K562 (cell line): ENCODE results near the gene TADA2A. TPM values are rescaled to one million over a fixed set of nuclear protein-coding genes. Genes with fewer than 3 reads are reported as not detected.
A peak's percentile ranks its signal among the peaks of the same experiment; 100 is the strongest.

Source experiments
- ESRRA ChIP-seq: fragments of 450-650 bp; IDR thresholded peaks from 2 replicates; pipeline ENCODE4 v1.6.1; 2014; ENCODE audit warnings: low read depth, mild to moderate bottlenecking, moderate library complexity, borderline replicate concordance
- FOXJ2 ChIP-seq: fragments of 200-800 bp; sonication (Bioruptor generic); IDR thresholded peaks from 2 replicates; pipeline ENCODE4 v1.6.1; 2016; ENCODE audit warnings: missing genetic modification characterization, missing compliant biosample characterization
- FOXK1 ChIP-seq: sonication (generic); formaldehyde crosslinking; IDR thresholded peaks from 2 replicates; pipeline ENCODE4 v1.8.0; 2022; ENCODE audit warnings: missing genetic modification reagents, mild to moderate bottlenecking, borderline replicate concordance
- GATA2 ChIP-seq: sonication (generic); formaldehyde crosslinking; IDR thresholded peaks from 2 replicates; pipeline ENCODE4 v1.4.0; 2020; ENCODE audit warnings: mild to moderate bottlenecking, missing genetic modification reagents
- HNRNPLL ChIP-seq: fragments of 200-400 bp; formaldehyde crosslinking; IDR thresholded peaks from 2 replicates; pipeline ENCODE4 v1.6.1; 2017; ENCODE audit warnings: low read length, low read depth, mild to moderate bottlenecking; ENCODE audit not compliant: poor library complexity, severe bottlenecking
- MCM5 ChIP-seq: fragments of 450-650 bp; IDR thresholded peaks from 2 replicates; pipeline ENCODE4 v1.6.1; 2016; ENCODE audit warnings: low read depth
- POU5F1 ChIP-seq: fragments of 150-350 bp; IDR thresholded peaks from 2 replicates; pipeline ENCODE4 v1.6.1; 2014; ENCODE audit warnings: borderline replicate concordance, low read length, low read depth, mild to moderate bottlenecking; ENCODE audit not compliant: partially characterized antibody
- TAF7 ChIP-seq: fragments of 450-650 bp; IDR thresholded peaks from 2 replicates; pipeline ENCODE4 v1.6.1; 2016; ENCODE audit warnings: missing genetic modification characterization, missing compliant biosample characterization
- ZNF124 ChIP-seq: sonication (generic); formaldehyde crosslinking; IDR thresholded peaks from 2 replicates; pipeline ENCODE4 v1.8.1; 2022; ENCODE audit warnings: missing genetic modification reagents
- ZNF324 ChIP-seq: fragments of 250-450 bp; sonication (Bioruptor Pico); IDR thresholded peaks from 2 replicates; pipeline ENCODE4 v1.4.0; 2020; ENCODE audit warnings: mild to moderate bottlenecking
- ZNF551 ChIP-seq: fragments of 250-450 bp; sonication (Bioruptor Pico); IDR thresholded peaks from 2 replicates; pipeline ENCODE4 v1.5.0; 2021; ENCODE audit warnings: mild to moderate bottlenecking, moderate library complexity
- ZNF561 ChIP-seq: fragments of 450-650 bp; formaldehyde crosslinking; conservative IDR thresholded peaks from 2 replicates; pipeline ENCODE4 v1.4.0; 2020; ENCODE audit warnings: mild to moderate bottlenecking, moderate library complexity
- polyA plus RNA-seq, 8 experiments: library from polyadenylated mRNA; depleted of rRNA in 4 of 8; stranded (reverse) in 5 of 8; unstranded in 3 of 8; fragments of >200 nt; fragmentation: Nextera tagmentation in 2 of 8; fragmentation: Illumina TruSeq in 1 of 8; extraction: Ambion mirVana in 2 of 8; extraction: Trizol in 1 of 8; gene quantifications; 2 replicates each; pipeline versions ENCODE4 v1.2.1 to v1.2.3, GENCODE V29; 2011 to 2014; ENCODE audit warnings: inconsistent platforms in 1 of 8, missing spikeins in 1 of 8
- total RNA-seq, 7 experiments: library from RNA; depleted of rRNA in 6 of 7; stranded (reverse); fragments of >200 nt in 6 of 7; fragmentation: Illumina TruSeq in 2 of 7; extraction: Trizol in 2 of 7; gene quantifications; 2 replicates each; pipeline versions ENCODE4 v1.2.1 to v1.2.3, GENCODE V29; 2011 to 2021; ENCODE audit warnings: low replicate concordance in 1 of 7
- TF ChIP-seq, protein P1 (sequence below): fragments of 200-800 bp; sonication (Bioruptor generic); IDR thresholded peaks from 2 replicates; pipeline ENCODE4 v1.6.1; 2017; ENCODE audit warnings: missing genetic modification characterization, missing compliant biosample characterization
- TF ChIP-seq, protein P2 (sequence below): fragments of 450-650 bp; formaldehyde crosslinking; IDR thresholded peaks from 2 replicates; pipeline ENCODE4 v1.4.0; 2020; ENCODE audit warnings: mild to moderate bottlenecking, mixed read lengths
- TF ChIP-seq, protein P3 (sequence below): IDR thresholded peaks from 2 replicates; pipeline ENCODE4 v1.6.1; 2012; ENCODE audit warnings: low read depth, low read length, improper control_type of control experiment, borderline replicate concordance
- TF ChIP-seq, protein P4 (sequence below): sonication (generic); formaldehyde crosslinking; IDR thresholded peaks from 2 replicates; pipeline ENCODE4 v1.8.0; 2022; ENCODE audit warnings: missing genetic modification reagents, mild to moderate bottlenecking, borderline replicate concordance

Gene TADA2A
- total and polyA plus RNA-seq, 9 of the 15 experiments (the other 6 are each of a cell fraction or from before 2014, with no cell fraction given), result 13.8 to 37.7 (median 25.0) TPM

GRCh38 chr17:37358830-37359681, 47.6 kb upstream of the TADA2A start (continued):
- TF ChIP-seq ZNF561 (CRISPR knock-in tag) (no peak), FOXK1 (CRISPR knock-in tag) (no peak), MCM5 (no peak), GATA2 (no peak), FOXJ2 (no peak), ZNF551 (CRISPR knock-in tag) (no peak), POU5F1 (no peak), ZNF324 (CRISPR knock-in tag) (no peak), HNRNPLL (no peak), ESRRA (peak; percentile 81), ZNF124 (CRISPR knock-in tag) (no peak), TAF7 (no peak)
- TF ChIP-seq, protein P1, sequence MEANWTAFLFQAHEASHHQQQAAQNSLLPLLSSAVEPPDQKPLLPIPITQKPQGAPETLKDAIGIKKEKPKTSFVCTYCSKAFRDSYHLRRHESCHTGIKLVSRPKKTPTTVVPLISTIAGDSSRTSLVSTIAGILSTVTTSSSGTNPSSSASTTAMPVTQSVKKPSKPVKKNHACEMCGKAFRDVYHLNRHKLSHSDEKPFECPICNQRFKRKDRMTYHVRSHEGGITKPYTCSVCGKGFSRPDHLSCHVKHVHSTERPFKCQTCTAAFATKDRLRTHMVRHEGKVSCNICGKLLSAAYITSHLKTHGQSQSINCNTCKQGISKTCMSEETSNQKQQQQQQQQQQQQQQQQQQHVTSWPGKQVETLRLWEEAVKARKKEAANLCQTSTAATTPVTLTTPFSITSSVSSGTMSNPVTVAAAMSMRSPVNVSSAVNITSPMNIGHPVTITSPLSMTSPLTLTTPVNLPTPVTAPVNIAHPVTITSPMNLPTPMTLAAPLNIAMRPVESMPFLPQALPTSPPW (CRISPR knock-in tag), result peak; percentile 94
- TF ChIP-seq, protein P2, sequence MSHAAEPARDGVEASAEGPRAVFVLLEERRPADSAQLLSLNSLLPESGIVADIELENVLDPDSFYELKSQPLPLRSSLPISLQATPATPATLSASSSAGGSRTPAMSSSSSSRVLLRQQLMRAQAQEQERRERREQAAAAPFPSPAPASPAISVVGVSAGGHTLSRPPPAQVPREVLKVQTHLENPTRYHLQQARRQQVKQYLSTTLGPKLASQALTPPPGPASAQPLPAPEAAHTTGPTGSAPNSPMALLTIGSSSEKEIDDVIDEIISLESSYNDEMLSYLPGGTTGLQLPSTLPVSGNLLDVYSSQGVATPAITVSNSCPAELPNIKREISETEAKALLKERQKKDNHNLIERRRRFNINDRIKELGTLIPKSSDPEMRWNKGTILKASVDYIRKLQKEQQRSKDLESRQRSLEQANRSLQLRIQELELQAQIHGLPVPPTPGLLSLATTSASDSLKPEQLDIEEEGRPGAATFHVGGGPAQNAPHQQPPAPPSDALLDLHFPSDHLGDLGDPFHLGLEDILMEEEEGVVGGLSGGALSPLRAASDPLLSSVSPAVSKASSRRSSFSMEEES (CRISPR knock-in tag), result no peak
- TF ChIP-seq, protein P3, sequence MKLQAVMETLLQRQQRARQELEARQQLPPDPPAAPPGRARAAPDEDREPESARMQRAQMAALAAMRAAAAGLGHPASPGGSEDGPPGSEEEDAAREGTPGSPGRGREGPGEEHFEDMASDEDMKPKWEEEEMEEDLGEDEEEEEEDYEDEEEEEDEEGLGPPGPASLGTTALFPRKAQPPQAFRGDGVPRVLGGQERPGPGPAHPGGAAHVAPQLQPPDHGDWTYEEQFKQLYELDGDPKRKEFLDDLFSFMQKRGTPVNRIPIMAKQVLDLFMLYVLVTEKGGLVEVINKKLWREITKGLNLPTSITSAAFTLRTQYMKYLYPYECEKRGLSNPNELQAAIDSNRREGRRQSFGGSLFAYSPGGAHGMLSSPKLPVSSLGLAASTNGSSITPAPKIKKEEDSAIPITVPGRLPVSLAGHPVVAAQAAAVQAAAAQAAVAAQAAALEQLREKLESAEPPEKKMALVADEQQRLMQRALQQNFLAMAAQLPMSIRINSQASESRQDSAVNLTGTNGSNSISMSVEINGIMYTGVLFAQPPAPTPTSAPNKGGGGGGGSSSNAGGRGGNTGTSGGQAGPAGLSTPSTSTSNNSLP, result no peak
- TF ChIP-seq, protein P4, sequence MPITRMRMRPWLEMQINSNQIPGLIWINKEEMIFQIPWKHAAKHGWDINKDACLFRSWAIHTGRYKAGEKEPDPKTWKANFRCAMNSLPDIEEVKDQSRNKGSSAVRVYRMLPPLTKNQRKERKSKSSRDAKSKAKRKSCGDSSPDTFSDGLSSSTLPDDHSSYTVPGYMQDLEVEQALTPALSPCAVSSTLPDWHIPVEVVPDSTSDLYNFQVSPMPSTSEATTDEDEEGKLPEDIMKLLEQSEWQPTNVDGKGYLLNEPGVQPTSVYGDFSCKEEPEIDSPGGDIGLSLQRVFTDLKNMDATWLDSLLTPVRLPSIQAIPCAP (CRISPR knock-in tag), result no peak
